Islet precursor cell (in vitro differentiated cells): Measurements from ENCODE around the gene PYDC2.
"Not testable (repeated sequence)": the region's sequence is repeated elsewhere in the genome, so short reads cannot be mapped to it uniquely, and the experiment has no call there.

Source experiments
- DNase-seq: peaks from one replicate; pipeline ENCODE4 v3.0.0-alpha.2; 2018

The PYDC2 gene

GRCh38 chr3:191473661-191474198 lies 12.8 kb downstream of the PYDC2 start:
- DNase-seq = no peak

- DNase-seq = no peak
Observed at GRCh38 chr3:191476066-191476772, 15.3 kb downstream of the PYDC2 start.

- DNase-seq = not testable (repeated sequence)
Observed at GRCh38 chr3:191483994-191484393, 23.0 kb downstream of the PYDC2 start.

- peak; percentile 87 for DNase-seq
Observed at GRCh38 chr3:191484461-191484860, 23.5 kb downstream of the PYDC2 start.

- DNase-seq = no peak
Observed at GRCh38 chr3:191492601-191493000, 31.6 kb downstream of the PYDC2 start.

GRCh38 chr3:191493336-191493735 lies 32.4 kb downstream of the PYDC2 start:
- no peak for DNase-seq

- DNase-seq = peak; percentile 56
Observed at GRCh38 chr3:191499307-191500080, 38.5 kb downstream of the PYDC2 start.

- DNase-seq = no peak
Observed at GRCh38 chr3:191500892-191501291, 39.9 kb downstream of the PYDC2 start.

GRCh38 chr3:191502583-191502982 lies 41.6 kb downstream of the PYDC2 start:
- no peak for DNase-seq

- DNase-seq = no peak
Observed at GRCh38 chr3:191509078-191509477, 48.1 kb downstream of the PYDC2 start.
